Spleen (tissue), 7 donors: ENCODE results near the gene RPL3.

Source experiments
- POLR2A ChIP-seq, 3 donors: fragments of 450-650 bp; IDR thresholded peaks; one replicate each; pipeline ENCODE4 v1.5.1; 2017; ENCODE audit warnings: antibody characterized with exemption in 3 of 3, mild to moderate bottlenecking in 1 of 3
- TF ChIP-seq, protein P1 (sequence below), 11 experiments: fragments of 200-600 bp in 7 of 11; fragments of 450-650 bp in 4 of 11; sonication (generic) in 4 of 11; IDR thresholded peaks in 8 of 11; conservative IDR thresholded peaks in 3 of 11; 1 replicate in 7 of 11; 2 replicates in 4 of 11; pipeline versions ENCODE4 v1.4.0 to v1.8.0; 2016 to 2021; ENCODE audit warnings: antibody characterized with exemption in 11 of 11, inconsistent platforms in 4 of 11, mild to moderate bottlenecking in 1 of 11
- donor health status: DM: no; HTN: no; CAD: no; lungs with moderate emphysema.
- donor health status: DM: no; HTN: no; CAD: no.
- donor health status: DM: no; HTN: no; CAD: no.

DNA sequence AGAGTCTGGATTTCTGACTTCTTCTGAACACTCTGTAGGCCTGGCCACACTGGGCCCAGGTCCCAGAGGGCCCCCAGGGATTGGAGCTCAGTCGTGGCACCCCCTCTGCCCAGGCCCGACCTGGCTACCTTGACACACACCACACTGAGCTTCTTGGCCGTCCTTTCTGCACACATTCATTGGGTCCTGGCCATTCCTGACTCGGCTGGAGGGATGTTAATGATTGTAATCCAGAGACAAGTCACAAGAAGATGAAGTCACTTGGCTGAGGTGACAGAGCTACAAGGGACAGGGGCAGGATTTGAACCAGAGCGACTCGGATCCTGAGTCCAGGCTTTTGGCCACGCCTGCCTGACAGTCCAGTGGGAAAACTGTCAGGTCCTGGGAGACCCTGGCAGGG, 50.8 kb downstream of the RPL3 start:
- TF ChIP-seq, protein P1, sequence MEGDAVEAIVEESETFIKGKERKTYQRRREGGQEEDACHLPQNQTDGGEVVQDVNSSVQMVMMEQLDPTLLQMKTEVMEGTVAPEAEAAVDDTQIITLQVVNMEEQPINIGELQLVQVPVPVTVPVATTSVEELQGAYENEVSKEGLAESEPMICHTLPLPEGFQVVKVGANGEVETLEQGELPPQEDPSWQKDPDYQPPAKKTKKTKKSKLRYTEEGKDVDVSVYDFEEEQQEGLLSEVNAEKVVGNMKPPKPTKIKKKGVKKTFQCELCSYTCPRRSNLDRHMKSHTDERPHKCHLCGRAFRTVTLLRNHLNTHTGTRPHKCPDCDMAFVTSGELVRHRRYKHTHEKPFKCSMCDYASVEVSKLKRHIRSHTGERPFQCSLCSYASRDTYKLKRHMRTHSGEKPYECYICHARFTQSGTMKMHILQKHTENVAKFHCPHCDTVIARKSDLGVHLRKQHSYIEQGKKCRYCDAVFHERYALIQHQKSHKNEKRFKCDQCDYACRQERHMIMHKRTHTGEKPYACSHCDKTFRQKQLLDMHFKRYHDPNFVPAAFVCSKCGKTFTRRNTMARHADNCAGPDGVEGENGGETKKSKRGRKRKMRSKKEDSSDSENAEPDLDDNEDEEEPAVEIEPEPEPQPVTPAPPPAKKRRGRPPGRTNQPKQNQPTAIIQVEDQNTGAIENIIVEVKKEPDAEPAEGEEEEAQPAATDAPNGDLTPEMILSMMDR (IDR thresholded peaks at IDR 0.05 in 8 of 11, conservative IDR thresholded peaks at IDR 0.05 in 3 of 11) = no peak
- TF ChIP-seq POLR2A (IDR thresholded peaks at IDR 0.05) = no peak
